Islet of Langerhans (tissue), 1 donor: Measurements from ENCODE around the gene SLC6A3.
"Not testable (repeated sequence)": the region's sequence is repeated elsewhere in the genome, so short reads cannot be mapped to it uniquely, and the experiment has no call there.

Experiments used
- FAIRE-seq: peaks from one replicate; lab custom pipeline; 2011; peaks lifted over from hg19 to GRCh38; lab: Jason Lieb, UNC

SLC6A3 gene

GRCh38 chr5:1477341-1477740 is 32.1 kb upstream of the SLC6A3 start:
- FAIRE-seq = no peak

GRCh38 chr5:1476967-1477310 is 31.7 kb upstream of the SLC6A3 start:
- no peak for FAIRE-seq

GRCh38 chr5:1476181-1476966 is 31.1 kb upstream of the SLC6A3 start:
- no peak for FAIRE-seq

GRCh38 chr5:1475544-1475900 is 30.3 kb upstream of the SLC6A3 start:
- FAIRE-seq = not testable (repeated sequence)

GRCh38 chr5:1474866-1475543 is 29.8 kb upstream of the SLC6A3 start:
- FAIRE-seq = no peak

- FAIRE-seq = no peak
Observed at GRCh38 chr5:1474183-1474839, 29.1 kb upstream of the SLC6A3 start.

- FAIRE-seq = no peak
Observed at GRCh38 chr5:1473746-1474145, 28.5 kb upstream of the SLC6A3 start.

- no peak for FAIRE-seq
Observed at GRCh38 chr5:1472964-1473628, 27.9 kb upstream of the SLC6A3 start.

GRCh38 chr5:1471997-1472963 is 27.0 kb upstream of the SLC6A3 start:
- FAIRE-seq = no peak

GRCh38 chr5:1471240-1471853 is 26.1 kb upstream of the SLC6A3 start:
- FAIRE-seq = no peak

- FAIRE-seq = no peak
Observed at GRCh38 chr5:1470762-1471211, 25.5 kb upstream of the SLC6A3 start.

GRCh38 chr5:1468629-1469527 is 23.6 kb upstream of the SLC6A3 start:
- FAIRE-seq = no peak

GRCh38 chr5:1468247-1468612 is 23.0 kb upstream of the SLC6A3 start:
- FAIRE-seq = no peak

- no peak for FAIRE-seq
Observed at GRCh38 chr5:1467341-1468246, 22.4 kb upstream of the SLC6A3 start.

GRCh38 chr5:1466631-1467265 is 21.5 kb upstream of the SLC6A3 start:
- FAIRE-seq = no peak

- FAIRE-seq = no peak
Observed at GRCh38 chr5:1465966-1466471, 20.8 kb upstream of the SLC6A3 start.

- no peak for FAIRE-seq
Observed at GRCh38 chr5:1465117-1465516, 19.9 kb upstream of the SLC6A3 start.

- no peak for FAIRE-seq
Observed at GRCh38 chr5:1464511-1464910, 19.3 kb upstream of the SLC6A3 start.

GRCh38 chr5:1464096-1464446 is 18.8 kb upstream of the SLC6A3 start:
- no peak for FAIRE-seq
